ENCODE results near the gene GLI2.

- peak; percentile 82 for TF ChIP-seq CTCF (IDR thresholded peaks at IDR 0.05)
- no peak for TF ChIP-seq POLR2AphosphoS5 (IDR thresholded peaks at IDR 0.05; ENCODE audit: low read depth, low read length)
Measured at GRCh38 chr2:120686511-120687168, 49.0 kb upstream of the GLI2 start.
